IgD-negative memory B cell (primary cell): ENCODE data around the gene KRTAP5-5. TPM values are rescaled to one million over a fixed set of nuclear protein-coding genes. Genes with fewer than 3 reads are reported as not detected.
"Not testable (repeated sequence)": the region's sequence is repeated elsewhere in the genome, so short reads cannot be mapped to it uniquely, and the experiment has no call there.

Experiments used
- H3K27ac Mint-ChIP-seq, 3 donors: one replicate each; pipeline ENCODE4 v1.8.0; 2020 to 2022; ENCODE audit warnings: mild to moderate bottlenecking in 3 of 3, mixed read lengths in 3 of 3, moderate library complexity in 1 of 3
- H3K27me3 Mint-ChIP-seq: one replicate; pipeline ENCODE4 v1.8.0; 2021; ENCODE audit warnings: mixed read lengths
- H3K36me3 Mint-ChIP-seq: one replicate; pipeline ENCODE4 v1.8.0; 2020; ENCODE audit warnings: mild to moderate bottlenecking, mixed read lengths
- H3K4me1 Mint-ChIP-seq, 3 donors: one replicate each; pipeline ENCODE4 v1.8.0; 2020 to 2022; ENCODE audit warnings: mixed read lengths in 3 of 3, mild to moderate bottlenecking in 1 of 3
- H3K4me3 Mint-ChIP-seq, 4 donors: one replicate each; pipeline ENCODE4 v1.8.0; 2020 to 2022; ENCODE audit warnings: mild to moderate bottlenecking in 4 of 4, mixed read lengths in 4 of 4, moderate library complexity in 3 of 4
- H3K9me3 Mint-ChIP-seq, 3 donors: one replicate each; pipeline ENCODE4 v1.8.0; 2020 to 2021; ENCODE audit warnings: mixed read lengths in 3 of 3, mild to moderate bottlenecking in 1 of 3
- polyA plus RNA-seq: library from polyadenylated mRNA; unstranded; fragments of 300-500 nt; fragmentation: Illumina TruSeq; gene quantifications from one replicate; pipeline ENCODE4 v1.2.3, GENCODE V29; 2021

Gene KRTAP5-5
- polyA plus RNA-seq, 1 donor from 2014 or later: not detected

- Mint-ChIP-seq H3K36me3 (peaks cover 1% of the 10 kb centered on the region), H3K9me3 (no peaks in the 10 kb centered on the region), H3K4me1 (no peaks in the 10 kb centered on the region), H3K27me3 (peaks cover 34% of the 10 kb centered on the region), H3K4me3 (no peak overlapping the region), H3K27ac (no peak overlapping the region)
These were observed 23.4 kb downstream of the KRTAP5-5 start for GRCh38 chr11:1652771-1653540.

DNA sequence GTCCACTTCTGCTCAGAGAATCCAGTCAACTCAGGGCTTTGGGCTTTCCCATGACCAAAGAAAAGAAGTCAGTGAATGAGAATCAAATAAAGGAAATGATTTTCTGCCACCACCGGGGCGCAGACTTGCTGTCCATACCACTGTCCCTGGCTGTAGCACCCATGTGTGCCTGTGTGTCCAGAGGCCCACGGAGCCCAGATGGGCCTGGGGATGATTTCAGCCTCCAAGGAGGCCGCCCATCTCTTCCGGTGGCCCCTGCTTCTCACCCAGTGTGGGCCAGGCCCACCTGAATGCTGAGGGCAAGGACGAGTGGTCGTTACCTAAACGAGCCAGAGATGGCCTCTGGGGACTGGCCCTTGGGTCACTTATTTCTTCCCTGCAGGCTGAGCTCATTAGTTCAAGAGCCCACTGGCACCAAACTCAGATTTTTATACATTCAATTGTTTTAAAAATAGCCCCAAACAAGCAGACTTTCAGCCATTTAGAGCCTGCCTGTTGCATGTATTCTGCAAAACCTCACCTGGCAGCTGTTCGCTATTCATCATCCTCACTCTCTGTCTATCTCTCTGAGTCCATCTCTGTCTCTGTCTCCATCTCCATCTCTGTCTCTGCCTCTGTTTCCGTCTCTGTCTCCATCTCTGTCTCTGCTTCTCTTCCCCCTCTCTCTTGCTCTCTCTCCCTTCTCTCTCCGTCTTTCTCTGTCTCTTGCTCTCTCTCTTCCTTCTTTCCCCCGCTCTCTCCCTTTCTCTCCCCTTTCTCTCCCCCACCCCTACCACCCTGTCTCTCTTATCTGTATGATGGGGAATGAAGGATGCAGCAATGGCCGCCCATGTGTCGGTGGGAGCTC lies 24.2 kb downstream of the KRTAP5-5 start:
- no peak overlapping the region for H3K27ac Mint-ChIP-seq

GRCh38 chr11:1654388-1655167 lies 25.0 kb downstream of the KRTAP5-5 start:
- Mint-ChIP-seq H3K4me1 (no peaks in the 10 kb centered on the region), H3K27ac (no peak overlapping the region), H3K9me3 (no peaks in the 10 kb centered on the region), H3K27me3 (peaks cover 42% of the 10 kb centered on the region), H3K36me3 (peaks cover 1% of the 10 kb centered on the region), H3K4me3 (no peak overlapping the region)

More for the DNA sequence above, 24.2 kb downstream of the KRTAP5-5 start:
- H3K27me3 Mint-ChIP-seq: peaks cover 35% of the 10 kb centered on the region
- H3K36me3 Mint-ChIP-seq: peaks cover 1% of the 10 kb centered on the region
- no peak overlapping the region for H3K4me3 Mint-ChIP-seq
- no peaks in the 10 kb centered on the region for H3K9me3 Mint-ChIP-seq
- H3K4me1 Mint-ChIP-seq: no peaks in the 10 kb centered on the region

- Mint-ChIP-seq H3K4me3 (no peak overlapping the region), H3K27me3 (peaks cover 50% of the 10 kb centered on the region), H3K9me3 (no peaks in the 10 kb centered on the region), H3K36me3 (peaks cover 1% of the 10 kb centered on the region), H3K4me1 (no peaks in the 10 kb centered on the region), H3K27ac (no peak overlapping the region)
These were observed 25.8 kb downstream of the KRTAP5-5 start for GRCh38 chr11:1655168-1656060.

DNA sequence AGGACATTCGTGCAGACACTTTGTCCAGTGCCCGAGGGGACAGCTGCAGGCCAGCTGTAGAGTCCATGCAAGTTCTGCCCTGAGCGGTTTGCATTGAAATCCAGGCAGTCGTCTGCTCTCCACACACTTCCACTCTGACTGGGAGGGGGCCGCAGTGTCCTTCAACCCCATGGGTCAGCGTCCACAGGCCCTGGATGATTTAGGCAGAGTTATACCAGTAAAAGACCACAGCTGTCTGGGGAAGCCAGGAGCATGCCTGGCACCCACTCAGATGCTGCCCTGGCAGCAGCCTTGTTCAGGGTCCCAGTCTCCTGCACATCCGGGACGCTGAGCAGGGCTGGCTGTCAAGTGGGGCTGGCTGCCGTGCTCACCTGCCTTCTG lies 26.5 kb downstream of the KRTAP5-5 start:
- Mint-ChIP-seq H3K9me3 (no peaks in the 10 kb centered on the region), H3K36me3 (peaks cover 1% of the 10 kb centered on the region), H3K27ac (no peak overlapping the region), H3K4me3 (no peak overlapping the region), H3K27me3 (peaks cover 50% of the 10 kb centered on the region), H3K4me1 (no peaks in the 10 kb centered on the region)

GRCh38 chr11:1656670-1657069 lies 27.1 kb downstream of the KRTAP5-5 start:
- Mint-ChIP-seq H3K27me3 (peaks cover 49% of the 10 kb centered on the region), H3K27ac (no peak overlapping the region), H3K4me1 (no peaks in the 10 kb centered on the region), H3K4me3 (no peak overlapping the region), H3K9me3 (no peaks in the 10 kb centered on the region), H3K36me3 (peaks cover 1% of the 10 kb centered on the region)

- Mint-ChIP-seq H3K4me1 (no peaks in the 10 kb centered on the region), H3K4me3 (no peak overlapping the region), H3K9me3 (no peaks in the 10 kb centered on the region), H3K36me3 (peaks cover 1% of the 10 kb centered on the region), H3K27me3 (peaks cover 46% of the 10 kb centered on the region), H3K27ac (no peak overlapping the region)
These were observed 29.9 kb downstream of the KRTAP5-5 start for GRCh38 chr11:1659506-1659905.

GRCh38 chr11:1660111-1660867 lies 30.7 kb downstream of the KRTAP5-5 start:
- Mint-ChIP-seq H3K27ac (peak overlapping the region in 1 of 3 donors; percentile 71), H3K36me3 (no peaks in the 10 kb centered on the region), H3K9me3 (no peaks in the 10 kb centered on the region), H3K27me3 (peaks cover 42% of the 10 kb centered on the region), H3K4me1 (no peaks in the 10 kb centered on the region), H3K4me3 (no peak overlapping the region)

DNA sequence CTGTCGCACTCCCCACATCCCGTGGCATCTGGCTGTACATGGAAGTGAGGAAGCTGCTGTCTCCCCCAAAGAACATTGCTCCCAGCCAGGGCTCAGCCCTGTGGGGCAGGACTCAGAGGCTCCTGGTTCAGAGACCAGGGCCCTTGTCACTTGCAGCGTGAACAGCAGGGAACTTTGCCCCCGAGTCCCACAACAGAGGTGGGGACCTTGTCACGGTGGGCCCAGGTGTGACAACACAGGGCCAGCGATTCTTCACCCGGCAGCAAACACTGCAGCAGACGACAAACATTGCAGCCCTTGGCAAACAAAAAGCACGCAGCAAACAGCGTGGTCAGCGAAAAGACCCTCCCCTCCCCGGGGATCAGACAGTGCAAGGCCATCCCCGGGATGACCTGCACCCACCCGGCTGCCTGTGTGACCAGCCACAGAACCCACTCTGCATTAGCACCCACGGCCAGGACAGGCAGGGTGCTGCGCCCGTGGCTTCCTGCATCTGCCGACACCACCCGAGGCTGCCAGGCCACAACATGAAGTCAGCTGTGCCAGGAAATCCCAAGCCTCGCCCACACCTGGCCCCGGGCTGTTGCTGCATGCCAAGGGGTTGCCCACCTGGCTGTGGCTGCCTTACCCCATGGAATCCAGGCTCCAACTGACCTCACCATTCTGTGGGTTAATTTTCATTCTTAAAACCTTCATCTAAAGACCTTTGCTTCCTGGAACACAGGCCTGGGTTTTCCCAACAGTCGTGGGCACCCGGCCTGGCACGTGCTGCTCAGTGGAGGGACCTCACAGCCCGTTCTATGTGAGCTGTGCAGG lies 32.1 kb downstream of the KRTAP5-5 start:
- not testable (repeated sequence) for H3K4me1 Mint-ChIP-seq

DNA sequence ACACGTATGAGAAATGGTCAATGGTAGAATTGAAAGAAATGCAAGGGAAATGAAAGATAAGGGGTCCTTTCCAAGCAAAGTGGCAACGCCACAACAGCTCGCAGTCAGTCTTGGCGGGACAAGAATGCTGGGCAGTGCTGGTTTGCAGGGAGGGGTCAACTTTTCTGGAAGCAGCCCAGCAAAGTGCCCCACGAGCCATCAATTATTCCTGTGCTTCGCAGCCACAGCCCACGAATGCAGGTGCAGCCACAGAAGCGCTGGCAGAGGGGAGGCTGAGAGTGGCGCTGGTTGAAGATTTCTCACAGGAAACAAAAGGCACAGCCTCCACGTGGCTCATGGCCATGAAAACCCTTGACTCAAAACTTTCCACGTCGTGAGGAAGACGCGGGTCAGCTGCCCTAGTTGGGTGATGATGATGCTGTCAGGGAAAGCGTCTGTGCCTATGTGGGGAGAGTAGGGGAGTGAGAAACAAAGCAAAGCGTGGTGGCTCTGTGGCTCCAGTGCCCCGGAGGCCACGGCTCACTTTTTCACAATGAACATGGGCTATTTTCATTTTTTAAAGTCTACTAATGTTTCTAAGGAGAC lies 33.2 kb downstream of the KRTAP5-5 start:
- not testable (repeated sequence) for H3K4me1 Mint-ChIP-seq, H3K4me3 Mint-ChIP-seq, H3K27ac Mint-ChIP-seq, H3K9me3 Mint-ChIP-seq, H3K36me3 Mint-ChIP-seq
- peaks cover 25% of the 10 kb centered on the region for H3K27me3 Mint-ChIP-seq

More for the DNA sequence above, 32.1 kb downstream of the KRTAP5-5 start:
- not testable (repeated sequence) for H3K9me3 Mint-ChIP-seq, H3K36me3 Mint-ChIP-seq, H3K27ac Mint-ChIP-seq, H3K4me3 Mint-ChIP-seq
- peaks cover 32% of the 10 kb centered on the region for H3K27me3 Mint-ChIP-seq

- Mint-ChIP-seq H3K4me3 (no peak overlapping the region), H3K36me3 (no peaks in the 10 kb centered on the region), H3K27me3 (peaks cover 20% of the 10 kb centered on the region), H3K27ac (no peak overlapping the region), H3K9me3 (no peaks in the 10 kb centered on the region), H3K4me1 (no peaks in the 10 kb centered on the region)
These were observed 35.7 kb downstream of the KRTAP5-5 start for GRCh38 chr11:1665313-1665712.

DNA sequence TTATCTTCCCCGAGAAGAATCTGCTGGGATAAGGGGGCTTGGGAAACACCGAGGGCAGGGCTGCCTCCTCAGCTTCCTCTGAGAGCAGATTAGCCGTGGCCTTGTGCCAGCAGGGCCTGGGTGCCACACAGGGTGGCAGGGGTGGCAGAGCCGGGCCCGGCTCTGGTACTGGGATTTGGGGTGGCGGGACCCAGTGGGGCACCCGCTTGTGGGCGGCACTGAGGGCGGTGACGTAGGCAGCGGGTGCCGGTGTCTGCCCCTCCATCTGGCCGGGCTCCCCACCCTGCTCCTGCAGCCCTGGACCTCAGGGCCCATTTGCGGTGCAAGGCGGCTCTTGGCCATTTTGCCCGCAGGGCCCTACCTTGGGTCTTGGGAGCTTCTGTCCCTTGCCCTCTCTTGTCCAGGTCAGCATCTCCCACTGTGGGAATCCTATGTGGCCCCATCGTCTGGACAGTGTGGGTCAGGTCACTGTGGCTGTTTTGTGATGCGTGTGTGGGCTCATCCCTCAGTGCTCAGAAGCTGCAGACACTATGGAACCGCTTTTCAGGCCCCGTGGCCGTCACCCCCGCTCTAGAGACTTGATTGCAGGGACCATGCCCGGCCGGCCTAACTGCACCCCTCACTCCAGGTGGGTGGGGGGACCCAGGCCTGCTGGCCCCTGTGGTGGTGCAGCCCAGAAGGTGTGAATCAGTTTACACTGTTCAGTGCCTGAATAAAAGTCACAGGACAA lies 37.7 kb downstream of the KRTAP5-5 start:
- Mint-ChIP-seq H3K36me3 (no peaks in the 10 kb centered on the region), H3K27me3 (peaks cover 15% of the 10 kb centered on the region)

More for the DNA sequence above, 37.7 kb downstream of the KRTAP5-5 start:
- no peaks in the 10 kb centered on the region for H3K9me3 Mint-ChIP-seq
- no peaks in the 10 kb centered on the region for H3K4me1 Mint-ChIP-seq
- H3K27ac Mint-ChIP-seq: no peak overlapping the region
- no peak overlapping the region for H3K4me3 Mint-ChIP-seq
